Heart right ventricle (tissue), 16 donors: Measurements from ENCODE around the gene ZNF20. TPM values are rescaled to one million over a fixed set of nuclear protein-coding genes. Genes with fewer than 3 reads are reported as not detected.

ENCODE experiments used
- ATAC-seq, 8 donors: fragments of 200-7000 bp; cut with Tn5 transposase; one replicate each; pipeline ENCODE4 v1.9.1; 2020; ENCODE audit warnings: mild to moderate bottlenecking in 8 of 8, moderate library complexity in 8 of 8, moderate number of reproducible peaks in 1 of 8
- DNase-seq, 2 donors: peaks; one replicate each; pipeline ENCODE4 v3.0.0-alpha.2; 2020
- H3K27ac ChIP-seq, 10 donors: fragments of 200-600 bp; sonication (generic) in 2 of 10; one replicate each; pipeline versions ENCODE4 v1.5.0 to v1.8.0; 2020 to 2022; ENCODE audit warnings: mild to moderate bottlenecking in 3 of 10
- H3K27me3 ChIP-seq, 7 donors: fragments of 200-600 bp; one replicate each; pipeline ENCODE4 v1.8.0; 2021 to 2022; ENCODE audit warnings: mild to moderate bottlenecking in 2 of 7
- H3K36me3 ChIP-seq, 9 donors: fragments of 200-600 bp; sonication (generic) in 1 of 9; one replicate each; pipeline versions ENCODE4 v1.5.0 to v1.8.0; 2020 to 2022; ENCODE audit warnings: mild to moderate bottlenecking in 2 of 9
- H3K4me1 ChIP-seq, 9 donors: fragments of 200-600 bp; sonication (generic) in 1 of 9; one replicate each; pipeline versions ENCODE4 v1.5.0 to v1.8.0; 2020 to 2022; ENCODE audit warnings: mild to moderate bottlenecking in 4 of 9
- H3K4me3 ChIP-seq, 10 donors: fragments of 200-600 bp; sonication (generic) in 2 of 10; one replicate each; pipeline versions ENCODE4 v1.5.0 to v1.8.0; 2020 to 2022; ENCODE audit warnings: mild to moderate bottlenecking in 7 of 10, moderate library complexity in 2 of 10
- H3K9me3 ChIP-seq, 11 donors: fragments of 200-600 bp in 10 of 11; sonication (generic) in 2 of 11; one replicate each; pipeline versions ENCODE4 v1.5.0 to v1.8.0; 2013 to 2022; ENCODE audit warnings: mild to moderate bottlenecking in 2 of 11, control low read depth in 1 of 11, moderate library complexity in 1 of 11
- CTCF ChIP-seq, 9 donors: fragments of 200-600 bp; sonication (generic) in 2 of 9; IDR thresholded peaks; one replicate each; pipeline versions ENCODE4 v1.5.0 to v1.8.0; 2021 to 2022; ENCODE audit warnings: antibody characterized with exemption in 9 of 9, mild to moderate bottlenecking in 5 of 9, moderate library complexity in 1 of 9
- WGBS, 2 donors: extraction: QIAGEN DNeasy Blood & Tissue Kit; methylation state at CpG; one replicate each; pipeline ENCODE4 v1.1.7; 2013; ENCODE audit warnings: inconsistent platforms in 1 of 2; 5-methylcytosine and 5-hydroxymethylcytosine counted together
- intact Hi-C, 10 donors: fragments of 100-400 bp; cut with DNase I; formaldehyde crosslinking; loops; one replicate each; pipeline versions ENCODE4 v1.11.1 to v1.14.2; 2022
- polyA plus RNA-seq, 2 donors: library from polyadenylated mRNA; stranded (reverse); fragments of 200-250 nt; gene quantifications; one replicate each; pipeline ENCODE4 v1.2.3, GENCODE V29; 2013
- total RNA-seq, 10 donors: library from RNA; stranded (reverse); fragmentation: NEBNext Ultra II Directional in 3 of 10; extraction: Animal tissue kit (Norgen Biotek cat#: 25700) in 3 of 10; gene quantifications; one replicate each; pipeline versions ENCODE4 v1.2.1 to v1.2.4, GENCODE V29; 2021 to 2023
- donor health status: Arrhythmogenic right ventricular cardiomyopathy.
- donor health status: ischemic (EF 13 %, LVEDD 7.1; RV severe dilation, severe dysfunction).
- donor health status: healthy with polysubstance abuse.
- donor health status: DM: no; HTN: yes; CAD: no.
- donor health status: DM: no; HTN: no; CAD: no.
- donor health status: ischemic (EF 25% LVEDD 6.9; RV normal size, moderate dysfunction).
- donor health status: ischemic (EF 25% LVEDD 5.7; RV mildly dilated, moderate dysfunction).
- donor health status: healthy.
- donor health status: DM: yes; HTN: yes; CAD: no.
- donor health status: Ischemic cardiomyopathy.
- donor health status: ischemic (EF 35%, LVEDD 5.7; RV mildly dilated, moderate dysfunction).
- donor health status: nonischemic (EF 11% LVEDD 7.7; RV severe dilation, severe dysfunction).
- donor health status: DM: yes; HTN: yes; CAD: no.
- donor health status: PGD.
- donor health status: ischemic (EF 29% LVEDD 5.4; RV normal size, mild dysfunction).
- donor health status: nonischemic (EF 23%, LVEDD 6.1; RV moderate dilation, normal function).

ZNF20 gene
- total and polyA plus RNA-seq, 12 donors: 0.37 to 1.6 (median 0.95) TPM; not detected in 2

GRCh38 chr19:12140545-12141404 is 625 bp upstream of the ZNF20 start:
- H3K4me3 ChIP-seq: peak overlapping the region; percentile 57 to 97 (median 76)
- H3K9me3 ChIP-seq: peaks cover 0 to 13% (median 0%) of the 10 kb centered on the region in 11 donors
- H3K4me1 ChIP-seq: peaks cover 0 to 25% (median 20%) of the 10 kb centered on the region in 9 donors
- DNase-seq (peak; percentile 88 to 91), ATAC-seq (peak; percentile 84 to 94 (median 91))
- 4% methylated on average over 17 of the region's 17 CpGs for WGBS, 2 donors
- intact Hi-C loops: loop anchor here (1.0 to 10.0 kb wide), 21 partner anchors 48 to 344 kb away; partner anchors contain the start of genes ZNF491 (in 4 of the 10), ZNF69 (in 1 of the 10), ZNF844 (in 1 of the 10) and ZNF878 (in 1 of the 10)
- H3K27ac ChIP-seq: peak overlapping the region in 8 of 10 donors; percentile 1 to 89 (median 78)
- peak; percentile 91 to 99 (median 94) for TF ChIP-seq CTCF (IDR thresholded peaks at IDR 0.05)
- peaks cover 0 to 43% (median 24%) of the 10 kb centered on the region in 9 donors for H3K36me3 ChIP-seq
- no peaks in the 10 kb centered on the region for H3K27me3 ChIP-seq

DNA sequence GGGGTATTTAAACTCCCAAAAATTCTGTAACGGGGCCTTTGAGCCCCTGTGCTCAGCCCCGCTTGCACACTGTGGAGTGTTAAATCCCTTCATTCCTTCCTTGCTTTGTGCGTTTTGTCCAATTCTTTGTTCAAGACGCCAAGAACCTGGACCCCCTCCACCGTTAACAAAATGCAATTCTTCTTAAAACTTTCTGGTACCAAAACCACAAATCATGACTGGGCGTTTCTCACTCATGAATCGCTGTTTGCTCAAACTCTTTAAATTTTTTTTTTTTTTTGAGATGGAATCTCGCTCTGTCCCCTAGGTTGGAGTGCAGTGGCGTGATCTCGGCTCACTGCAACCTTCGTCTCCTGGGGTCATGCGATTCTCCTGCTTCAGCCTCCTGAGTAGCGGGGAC is 881 bp downstream of the ZNF20 start:
- no peak for DNase-seq
- Histone ChIP-seq H3K36me3 (peaks cover 0 to 43% (median 24%) of the 10 kb centered on the region in 9 donors), H3K4me1 (peaks cover 0 to 25% (median 20%) of the 10 kb centered on the region in 9 donors), H3K27ac (peak overlapping the region in 5 of 10 donors; percentile 76 to 89 (median 84)), H3K9me3 (peaks cover 0 to 15% (median 0%) of the 10 kb centered on the region in 11 donors), H3K27me3 (no peaks in the 10 kb centered on the region), H3K4me3 (peak overlapping the region; percentile 57 to 97 (median 76))
- intact Hi-C loops: loop anchor here in 4 of 10 donors (2.0 to 5.0 kb wide), 4 partner anchors 72 to 418 kb away; no protein-coding TSS in a partner anchor
- WGBS, 2 donors: 42 to 43% methylated on average over 13 of the region's 13 CpGs
- TF ChIP-seq CTCF (IDR thresholded peaks at IDR 0.05): no peak
- ATAC-seq: no peak

DNA sequence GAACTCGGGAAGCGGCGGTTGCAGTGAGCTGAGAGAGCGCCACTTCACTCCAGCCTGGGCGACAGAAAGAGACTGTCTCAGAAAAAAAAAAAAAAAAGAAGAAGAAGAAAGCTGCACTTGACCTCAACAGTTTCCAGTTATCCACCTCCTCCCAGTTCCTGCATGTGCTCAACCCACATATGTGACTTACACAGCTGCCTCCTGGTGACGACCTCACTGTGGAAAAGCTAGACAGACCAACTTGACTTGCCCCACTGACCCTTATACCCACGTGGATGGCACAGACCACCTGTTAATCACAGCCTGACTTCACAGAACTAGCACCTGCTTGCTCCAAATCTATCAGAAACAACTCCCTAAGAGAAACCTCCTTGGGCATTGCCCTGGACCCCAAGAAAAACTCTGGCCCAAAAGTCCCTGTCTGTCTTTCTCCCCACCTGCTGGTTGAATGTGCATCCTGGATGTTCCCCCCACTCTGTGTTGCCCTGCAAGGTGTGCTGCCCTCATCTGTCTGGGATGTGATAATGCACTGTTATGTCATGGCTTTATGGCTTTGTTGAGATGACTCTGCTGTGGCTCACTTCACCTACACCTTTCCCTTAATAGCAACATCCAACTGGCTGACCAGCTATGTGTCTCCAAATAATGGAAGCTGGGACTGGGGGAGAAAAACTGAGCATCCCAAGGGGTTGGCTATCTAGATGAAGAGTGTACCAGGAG is 2.8 kb downstream of the ZNF20 start:
- Histone ChIP-seq H3K27me3 (no peaks in the 10 kb centered on the region), H3K9me3 (peaks cover 0 to 34% (median 16%) of the 10 kb centered on the region in 11 donors), H3K27ac (no peak overlapping the region), H3K36me3 (peaks cover 0 to 55% (median 42%) of the 10 kb centered on the region in 9 donors), H3K4me1 (peaks cover 0 to 25% (median 20%) of the 10 kb centered on the region in 9 donors), H3K4me3 (no peak overlapping the region)
- 83 to 84% methylated on average over 7 of the region's 7 CpGs for WGBS, 2 donors
- peak; percentile 7 to 53 (median 34) for TF ChIP-seq CTCF (IDR thresholded peaks at IDR 0.05)
- ATAC-seq (no peak), DNase-seq (no peak)
- intact Hi-C loops: loop anchor here in 3 of 10 donors (5.0 kb wide), 3 partner anchors 70 to 420 kb away; no protein-coding TSS in a partner anchor

- ATAC-seq: no peak
- intact Hi-C loops: no loop called here
- H3K27me3 ChIP-seq: no peaks in the 10 kb centered on the region
- peaks cover 0 to 76% (median 27%) of the 10 kb centered on the region in 11 donors for H3K9me3 ChIP-seq
- DNase-seq: no peak
- 96 to 99% methylated on average over 3 of the region's 3 CpGs for WGBS, 2 donors
- H3K4me1 ChIP-seq: no peaks in the 10 kb centered on the region
- H3K27ac ChIP-seq: no peak overlapping the region
- no peak overlapping the region for H3K4me3 ChIP-seq
- peaks cover 0 to 62% (median 48%) of the 10 kb centered on the region in 9 donors for H3K36me3 ChIP-seq
- TF ChIP-seq CTCF (IDR thresholded peaks at IDR 0.05): no peak
Measured at GRCh38 chr19:12133069-12133468, 7.1 kb downstream of the ZNF20 start.
